ENCODE measurements around the gene UBXN11.

The UBXN11 gene

DNA sequence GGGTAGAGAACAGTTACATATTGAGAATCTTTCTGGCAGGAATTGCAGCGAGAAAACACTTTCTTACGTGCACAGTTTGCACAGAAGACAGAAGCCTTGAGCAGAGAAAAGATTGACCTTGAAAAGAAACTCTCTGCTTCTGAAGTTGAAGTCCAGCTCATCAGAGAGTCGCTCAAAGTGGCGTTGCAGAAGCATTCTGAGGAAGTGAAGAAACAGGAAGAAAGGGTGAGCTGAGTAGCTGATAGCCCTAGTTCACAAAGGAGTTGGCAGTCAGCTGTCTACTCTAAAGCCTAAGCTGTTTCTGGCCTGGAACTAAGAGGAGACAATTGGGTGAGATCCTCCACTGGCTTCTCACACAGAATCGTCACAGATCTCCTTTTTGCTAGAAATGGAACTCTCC, 46.9 kb downstream of the UBXN11 start:
- peak; percentile 41 for DNase-seq (ENCODE audit: low read depth)
- TF ChIP-seq, protein P1, sequence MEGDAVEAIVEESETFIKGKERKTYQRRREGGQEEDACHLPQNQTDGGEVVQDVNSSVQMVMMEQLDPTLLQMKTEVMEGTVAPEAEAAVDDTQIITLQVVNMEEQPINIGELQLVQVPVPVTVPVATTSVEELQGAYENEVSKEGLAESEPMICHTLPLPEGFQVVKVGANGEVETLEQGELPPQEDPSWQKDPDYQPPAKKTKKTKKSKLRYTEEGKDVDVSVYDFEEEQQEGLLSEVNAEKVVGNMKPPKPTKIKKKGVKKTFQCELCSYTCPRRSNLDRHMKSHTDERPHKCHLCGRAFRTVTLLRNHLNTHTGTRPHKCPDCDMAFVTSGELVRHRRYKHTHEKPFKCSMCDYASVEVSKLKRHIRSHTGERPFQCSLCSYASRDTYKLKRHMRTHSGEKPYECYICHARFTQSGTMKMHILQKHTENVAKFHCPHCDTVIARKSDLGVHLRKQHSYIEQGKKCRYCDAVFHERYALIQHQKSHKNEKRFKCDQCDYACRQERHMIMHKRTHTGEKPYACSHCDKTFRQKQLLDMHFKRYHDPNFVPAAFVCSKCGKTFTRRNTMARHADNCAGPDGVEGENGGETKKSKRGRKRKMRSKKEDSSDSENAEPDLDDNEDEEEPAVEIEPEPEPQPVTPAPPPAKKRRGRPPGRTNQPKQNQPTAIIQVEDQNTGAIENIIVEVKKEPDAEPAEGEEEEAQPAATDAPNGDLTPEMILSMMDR (IDR thresholded peaks at IDR 0.05; ENCODE audit: low read length, missing control alignments), result no peak
- H3K4me3 ChIP-seq (replicated peaks; ENCODE audit: low read depth, low read length), result no peak overlapping the region

DNA sequence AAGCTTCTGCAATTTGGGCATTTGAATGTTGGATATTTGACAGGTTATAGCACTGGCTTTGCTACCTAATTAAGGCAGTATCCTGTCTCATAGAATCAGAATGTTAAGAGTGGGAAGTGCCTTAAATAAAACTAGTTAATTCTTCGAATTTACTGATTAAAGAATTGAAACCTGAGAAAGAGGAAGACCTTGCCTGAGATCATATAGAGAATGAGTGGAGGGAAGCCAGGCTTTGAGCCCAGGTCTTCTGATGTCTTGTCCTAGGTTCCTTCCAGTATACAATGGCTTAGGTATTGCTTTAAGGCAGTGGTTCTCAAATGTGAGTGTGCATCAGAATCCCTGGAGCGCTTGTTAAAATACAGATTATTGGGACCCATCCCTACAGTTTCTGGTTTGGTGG, 47.4 kb downstream of the UBXN11 start:
- no peak overlapping the region for H3K4me3 ChIP-seq (replicated peaks; ENCODE audit: low read depth, low read length)
- no peak for DNase-seq (ENCODE audit: low read depth)
- TF ChIP-seq, protein P1 (IDR thresholded peaks at IDR 0.05; ENCODE audit: low read length, missing control alignments), result no peak

- DNase-seq (ENCODE audit: low read depth), result no peak
- TF ChIP-seq, protein P1 (IDR thresholded peaks at IDR 0.05; ENCODE audit: low read length, missing control alignments), result no peak
- no peak overlapping the region for H3K4me3 ChIP-seq (replicated peaks; ENCODE audit: low read depth, low read length)
Measured at GRCh38 chr1:26257222-26257621, 49.2 kb downstream of the UBXN11 start.

- DNase-seq (ENCODE audit: low read depth), result no peak
- no peak overlapping the region for H3K4me3 ChIP-seq (replicated peaks; ENCODE audit: low read depth, low read length)
- TF ChIP-seq, protein P1 (IDR thresholded peaks at IDR 0.05; ENCODE audit: low read length, missing control alignments), result no peak
Measured at GRCh38 chr1:26254404-26254803, 52.0 kb downstream of the UBXN11 start.

- no peak for DNase-seq (ENCODE audit: low read depth)
- TF ChIP-seq, protein P1 (IDR thresholded peaks at IDR 0.05; ENCODE audit: low read length, missing control alignments), result no peak
Measured at GRCh38 chr1:26252718-26253117, 53.7 kb downstream of the UBXN11 start.

DNA sequence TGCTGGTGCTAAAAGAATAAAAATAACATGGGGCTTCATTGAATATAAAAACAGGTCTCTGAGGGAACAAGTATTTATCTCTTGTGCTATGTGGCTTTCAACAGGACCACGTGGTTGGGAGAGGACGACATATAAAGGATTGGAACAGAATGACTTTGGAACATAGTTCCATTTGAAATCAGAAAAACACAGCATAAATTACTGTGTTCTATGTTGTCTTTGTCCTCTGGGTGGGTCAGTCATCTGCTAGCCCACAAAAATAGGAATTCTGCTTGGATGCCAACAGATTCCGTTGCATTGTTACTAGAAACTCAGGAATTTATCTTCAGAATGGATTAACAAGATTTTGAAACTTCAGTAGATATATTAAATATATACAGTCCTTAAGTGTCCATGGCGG, 66.5 kb downstream of the UBXN11 start:
- peak; percentile 71 for DNase-seq (ENCODE audit: low read depth)
- TF ChIP-seq, protein P1 (IDR thresholded peaks at IDR 0.05; ENCODE audit: low read length, missing control alignments), result no peak

More at GRCh38 chr1:26252718-26253117, 53.7 kb downstream of the UBXN11 start:
- H3K4me3 ChIP-seq (replicated peaks; ENCODE audit: low read depth, low read length), result no peak overlapping the region

GRCh38 chr1:26237230-26237966, 69.0 kb downstream of the UBXN11 start:
- TF ChIP-seq, protein P1 (IDR thresholded peaks at IDR 0.05; ENCODE audit: low read length, missing control alignments), result no peak
- peak; percentile 47 for DNase-seq (ENCODE audit: low read depth)
- no peak overlapping the region for H3K4me3 ChIP-seq (replicated peaks; ENCODE audit: low read depth, low read length)

More for the DNA sequence above, 66.5 kb downstream of the UBXN11 start:
- no peak overlapping the region for H3K4me3 ChIP-seq (replicated peaks; ENCODE audit: low read depth, low read length)
